Cardiac muscle cell (in vitro differentiated cells and primary cell): ENCODE measurements around the gene AFAP1L1. TPM values are rescaled to one million over a fixed set of nuclear protein-coding genes. Genes with fewer than 3 reads are reported as not detected.
A peak's percentile ranks its signal among the peaks of the same experiment; 100 is the strongest.

Experiments used
- DNase-seq, 2 donors: peaks; one replicate each; pipeline versions ENCODE4 v3.0.0 to v3.0.0-alpha.2; 2010 to 2017; ENCODE audit warnings: low read depth in 1 of 2, low spot score in 1 of 2
- H3K27ac ChIP-seq: fragments of 200-600 bp; sonication (generic); 2 replicates; pipeline ENCODE4 v1.5.1; 2016
- H3K27me3 ChIP-seq: fragments of 200-600 bp; sonication (generic); 2 replicates; pipeline ENCODE4 v1.6.0; 2016; ENCODE audit warnings: control low read depth
- H3K36me3 ChIP-seq: fragments of 200-600 bp; sonication (generic); 2 replicates; pipeline ENCODE4 v1.5.1; 2016; ENCODE audit warnings: control low read depth
- H3K4me1 ChIP-seq: fragments of 200-600 bp; sonication (generic); 2 replicates; pipeline ENCODE4 v1.8.1; 2017; ENCODE audit warnings: low read depth, mild to moderate bottlenecking, mixed run types
- H3K4me3 ChIP-seq: fragments of 200-600 bp; sonication (generic); 2 replicates; pipeline ENCODE4 v1.5.1; 2016; ENCODE audit warnings: mild to moderate bottlenecking
- H3K9me3 ChIP-seq: fragments of 200-600 bp; sonication (generic); 2 replicates; pipeline ENCODE4 v1.5.1; 2017; ENCODE audit warnings: low read depth, mild to moderate bottlenecking, control low read depth
- CTCF ChIP-seq: IDR thresholded peaks from 2 replicates; pipeline ENCODE4 v1.5.1; 2012; ENCODE audit warnings: low read depth, mild to moderate bottlenecking, low read length
- polyA plus RNA-seq: library from polyadenylated mRNA; unstranded; fragments of >200 nt; fragmentation: Nextera tagmentation; extraction: Ambion mirVana; gene quantifications from 2 replicates; pipeline ENCODE4 v1.2.1, GENCODE V29; 2016
- total RNA-seq: library from RNA; depleted of rRNA; stranded (reverse); fragments of >200 nt; gene quantifications from 2 replicates; pipeline ENCODE4 v1.2.3, GENCODE V29; 2016

Gene AFAP1L1
- total and polyA plus RNA-seq, 2 experiments from 2014 or later: 24.0 to 39.3 TPM

DNA sequence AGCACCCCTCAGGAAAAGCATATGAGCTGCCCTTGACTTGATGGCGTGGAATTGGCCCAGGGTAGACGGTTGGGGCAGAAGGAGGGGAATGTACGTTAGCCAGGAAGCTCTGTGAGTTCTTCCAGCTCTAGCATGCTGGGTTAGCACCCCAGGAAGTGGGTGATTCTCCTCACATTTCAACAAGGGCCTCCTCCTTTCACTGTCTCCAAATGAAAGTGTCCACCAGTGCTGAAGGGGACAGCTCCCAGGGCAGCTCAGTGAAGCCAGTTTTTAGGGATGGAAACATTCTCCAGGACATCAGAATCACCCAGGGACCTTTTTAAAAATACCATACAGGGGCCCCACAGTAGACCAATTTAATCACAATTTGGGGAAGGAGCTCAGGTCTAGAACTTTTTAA is 17.2 kb upstream of the AFAP1L1 start:
- H3K4me3 ChIP-seq: no peak overlapping the region
- TF ChIP-seq CTCF: no peak
- no peaks in the 10 kb centered on the region for H3K36me3 ChIP-seq
- peaks cover 40% of the 10 kb centered on the region for H3K27me3 ChIP-seq
- no peaks in the 10 kb centered on the region for H3K9me3 ChIP-seq
- peak; percentile 45 to 71 for DNase-seq
- H3K27ac ChIP-seq: no peak overlapping the region
- no peaks in the 10 kb centered on the region for H3K4me1 ChIP-seq

GRCh38 chr5:149256451-149256850 is 15.2 kb upstream of the AFAP1L1 start:
- Histone ChIP-seq H3K4me3 (no peak overlapping the region), H3K36me3 (no peaks in the 10 kb centered on the region), H3K4me1 (no peaks in the 10 kb centered on the region), H3K9me3 (no peaks in the 10 kb centered on the region), H3K27me3 (peaks cover 51% of the 10 kb centered on the region), H3K27ac (no peak overlapping the region)
- TF ChIP-seq CTCF: no peak
- DNase-seq: no peak

DNA sequence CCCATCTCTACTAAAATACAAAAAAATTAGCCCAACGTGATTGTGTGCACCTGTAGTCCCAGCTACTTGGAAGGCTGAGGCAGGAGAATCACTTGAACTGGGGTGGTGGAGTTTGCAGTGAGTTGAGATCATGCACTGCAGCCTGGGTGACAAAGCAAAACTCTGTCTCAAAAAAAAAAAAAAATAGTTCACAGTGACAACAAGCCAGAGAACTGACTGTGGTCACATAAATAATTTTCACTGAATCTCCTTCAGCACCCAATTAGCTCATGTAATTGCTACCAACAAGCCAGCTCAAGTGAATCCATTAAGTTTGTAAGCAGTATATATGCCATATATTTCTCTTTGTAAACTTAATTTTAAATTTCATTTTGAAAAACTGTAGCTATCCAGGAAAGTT is 14.5 kb upstream of the AFAP1L1 start:
- no peak overlapping the region for H3K4me3 ChIP-seq
- H3K27me3 ChIP-seq: peaks cover 54% of the 10 kb centered on the region
- H3K9me3 ChIP-seq: no peaks in the 10 kb centered on the region
- no peak overlapping the region for H3K27ac ChIP-seq
- no peak for DNase-seq
- no peak for TF ChIP-seq CTCF
- H3K36me3 ChIP-seq: no peaks in the 10 kb centered on the region
- H3K4me1 ChIP-seq: no peaks in the 10 kb centered on the region

DNA sequence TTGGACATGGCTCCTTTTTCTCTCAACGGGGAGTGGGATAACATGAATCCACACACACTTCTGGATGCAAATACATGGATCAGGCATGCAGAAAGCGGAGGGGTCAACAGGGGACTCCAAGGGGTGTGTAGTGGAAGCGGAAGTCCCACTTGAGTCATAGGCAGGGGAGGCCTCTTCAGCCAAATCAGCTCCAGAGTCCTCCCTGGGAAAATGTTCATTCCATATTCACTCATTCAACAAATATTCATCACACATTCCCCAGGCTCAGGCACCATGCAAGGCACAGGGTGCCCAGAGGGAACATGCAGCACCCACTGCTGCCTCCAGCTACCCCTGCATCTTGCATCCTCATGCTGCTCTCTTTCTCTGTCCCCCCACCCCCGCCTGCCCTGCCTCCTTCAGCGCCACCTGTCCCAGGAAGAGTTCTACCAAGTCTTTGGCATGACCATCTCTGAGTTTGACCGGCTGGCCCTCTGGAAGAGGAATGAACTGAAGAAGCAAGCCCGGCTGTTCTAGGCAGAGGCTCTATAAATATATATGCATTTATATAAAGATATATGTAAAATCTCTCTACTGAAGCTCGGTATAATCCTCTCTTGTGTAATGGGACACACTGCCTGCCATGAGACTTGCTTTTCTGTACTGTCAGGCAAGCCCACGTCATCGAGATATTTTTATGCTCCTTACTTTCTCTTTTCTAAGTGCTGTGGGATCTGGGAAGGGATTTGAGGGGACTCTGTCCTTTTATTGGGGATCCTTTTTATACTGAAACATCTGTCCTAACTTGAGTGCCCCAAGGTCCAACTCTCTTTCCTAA is 13.6 kb upstream of the AFAP1L1 start:
- Histone ChIP-seq H3K4me1 (no peaks in the 10 kb centered on the region), H3K36me3 (no peaks in the 10 kb centered on the region), H3K4me3 (no peak overlapping the region), H3K9me3 (no peaks in the 10 kb centered on the region), H3K27ac (no peak overlapping the region), H3K27me3 (peaks cover 64% of the 10 kb centered on the region)
- TF ChIP-seq CTCF: no peak
- DNase-seq: peak in 1 of 2 donors; percentile 13

DNA sequence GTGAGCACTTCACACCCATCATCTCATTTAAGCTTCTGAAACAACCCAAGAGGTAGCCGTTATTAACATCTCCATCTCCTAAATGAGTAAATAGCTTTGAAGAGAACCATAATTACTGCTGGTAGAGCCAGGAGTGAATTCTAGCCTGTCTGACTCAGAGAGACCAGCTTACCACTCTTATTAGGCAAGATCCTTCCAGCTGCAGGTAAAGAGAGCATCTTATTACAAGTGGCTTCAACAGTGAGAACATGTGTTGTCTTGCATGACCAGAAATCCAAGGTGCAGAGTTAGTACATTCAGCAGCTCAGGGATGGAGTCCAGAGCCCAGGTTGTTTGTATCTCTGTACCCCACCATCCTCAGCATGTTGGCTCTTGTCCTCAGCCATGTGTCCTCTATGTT is 10.9 kb upstream of the AFAP1L1 start:
- no peak for TF ChIP-seq CTCF
- H3K9me3 ChIP-seq: no peaks in the 10 kb centered on the region
- peaks cover 81% of the 10 kb centered on the region for H3K27me3 ChIP-seq
- no peaks in the 10 kb centered on the region for H3K4me1 ChIP-seq
- no peaks in the 10 kb centered on the region for H3K36me3 ChIP-seq
- no peak overlapping the region for H3K4me3 ChIP-seq
- no peak for DNase-seq
- no peak overlapping the region for H3K27ac ChIP-seq
